Fibroblast of the aortic adventitia (primary cell): Measurements from ENCODE around the gene IVL. TPM values are rescaled to one million over a fixed set of nuclear protein-coding genes. Genes with fewer than 3 reads are reported as not detected.

Experiments used
- DNase-seq: peaks from one replicate; pipeline ENCODE4 v3.0.0-alpha.2; 2010; ENCODE audit warnings: low read depth
- H3K4me3 ChIP-seq: 2 replicates; pipeline ENCODE4 v1.5.1; 2011; ENCODE audit warnings: low read depth, mild to moderate bottlenecking, control low read depth, low read length, moderate library complexity
- total RNA-seq: library from RNA; depleted of rRNA; stranded (reverse); fragments of >200 nt; gene quantifications from 2 replicates; pipeline ENCODE4 v1.2.3, GENCODE V29; 2012; ENCODE audit warnings: low replicate concordance
- TF ChIP-seq, protein P1 (sequence below): IDR thresholded peaks from 2 replicates; pipeline ENCODE4 v1.5.1; 2011; ENCODE audit warnings: mild to moderate bottlenecking, low read length, control low read depth, inconsistent platforms; ENCODE audit not compliant: insufficient read depth

IVL gene
- total RNA-seq, 1 donor = not detected

DNA sequence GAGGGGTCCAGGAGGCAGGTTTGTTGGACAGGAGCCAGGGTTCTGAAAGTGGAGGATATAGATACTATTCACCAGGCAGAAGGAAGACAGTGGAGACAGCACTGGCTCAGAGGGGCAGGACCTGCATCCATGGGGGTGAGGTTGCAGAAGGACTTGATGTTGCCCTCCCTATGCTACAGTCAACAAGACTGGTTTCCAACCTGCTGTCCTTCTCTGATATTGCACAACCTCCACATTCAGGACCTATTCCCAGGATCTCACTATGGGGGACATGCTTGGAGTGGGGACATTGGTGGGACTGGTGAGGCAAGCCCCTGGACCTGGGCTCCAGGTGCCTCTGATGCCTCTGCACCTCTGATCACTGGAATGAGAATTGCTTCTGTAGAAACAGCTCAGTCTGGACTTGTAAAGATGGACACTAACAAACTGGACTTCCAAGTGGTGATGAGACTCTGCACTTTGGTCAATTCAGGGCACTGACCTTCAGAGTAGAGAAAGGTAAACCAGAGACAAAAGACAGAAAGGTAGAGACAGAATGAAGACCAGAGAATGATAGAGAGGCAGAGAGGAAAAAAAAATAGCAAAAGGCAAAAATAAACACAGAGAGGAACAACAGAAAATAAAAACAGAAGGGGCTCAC lies 28.7 kb upstream of the IVL start:
- DNase-seq = no peak
- no peak overlapping the region for H3K4me3 ChIP-seq
- TF ChIP-seq, protein P1, sequence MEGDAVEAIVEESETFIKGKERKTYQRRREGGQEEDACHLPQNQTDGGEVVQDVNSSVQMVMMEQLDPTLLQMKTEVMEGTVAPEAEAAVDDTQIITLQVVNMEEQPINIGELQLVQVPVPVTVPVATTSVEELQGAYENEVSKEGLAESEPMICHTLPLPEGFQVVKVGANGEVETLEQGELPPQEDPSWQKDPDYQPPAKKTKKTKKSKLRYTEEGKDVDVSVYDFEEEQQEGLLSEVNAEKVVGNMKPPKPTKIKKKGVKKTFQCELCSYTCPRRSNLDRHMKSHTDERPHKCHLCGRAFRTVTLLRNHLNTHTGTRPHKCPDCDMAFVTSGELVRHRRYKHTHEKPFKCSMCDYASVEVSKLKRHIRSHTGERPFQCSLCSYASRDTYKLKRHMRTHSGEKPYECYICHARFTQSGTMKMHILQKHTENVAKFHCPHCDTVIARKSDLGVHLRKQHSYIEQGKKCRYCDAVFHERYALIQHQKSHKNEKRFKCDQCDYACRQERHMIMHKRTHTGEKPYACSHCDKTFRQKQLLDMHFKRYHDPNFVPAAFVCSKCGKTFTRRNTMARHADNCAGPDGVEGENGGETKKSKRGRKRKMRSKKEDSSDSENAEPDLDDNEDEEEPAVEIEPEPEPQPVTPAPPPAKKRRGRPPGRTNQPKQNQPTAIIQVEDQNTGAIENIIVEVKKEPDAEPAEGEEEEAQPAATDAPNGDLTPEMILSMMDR = no peak

DNA sequence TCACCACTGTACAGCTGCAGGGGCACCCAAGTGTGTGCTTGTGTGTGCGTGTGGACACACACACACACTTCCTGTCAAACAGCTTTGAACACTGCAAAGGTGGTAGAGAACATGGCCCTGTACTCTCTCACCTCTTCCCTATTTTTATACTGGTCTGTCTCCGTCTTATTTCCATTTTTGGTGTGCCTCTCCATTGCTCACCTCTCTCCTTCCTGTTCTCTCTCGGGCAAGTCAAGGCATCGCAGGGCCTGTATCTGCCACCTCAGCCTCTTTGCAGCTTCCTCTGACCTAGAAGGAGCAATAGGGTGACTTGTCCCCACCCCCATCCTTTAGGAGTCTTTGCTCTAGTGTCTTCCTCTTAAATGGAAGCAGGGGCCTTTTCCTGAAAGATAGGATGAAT lies 28.0 kb upstream of the IVL start:
- DNase-seq = no peak
- no peak overlapping the region for H3K4me3 ChIP-seq
- TF ChIP-seq, protein P1 = no peak

DNA sequence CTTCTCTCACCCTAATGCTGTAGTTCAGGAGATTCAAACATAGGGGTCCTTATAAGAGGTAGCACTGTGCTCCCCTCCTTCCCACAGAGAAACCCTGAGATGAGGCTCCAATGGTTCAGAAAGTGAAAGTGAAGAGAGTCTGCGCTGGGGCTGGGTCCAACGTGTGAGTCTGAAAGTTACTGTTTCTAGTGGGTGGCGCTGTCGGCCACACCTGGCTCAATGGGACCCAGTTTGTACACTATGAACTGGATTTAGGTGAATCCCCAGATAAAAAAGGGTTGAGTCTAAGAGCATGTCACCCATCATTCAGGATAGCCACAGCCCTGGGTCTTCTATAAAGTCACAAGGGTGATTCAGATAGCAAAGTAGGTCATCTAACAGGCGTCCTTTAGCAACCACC lies 27.4 kb upstream of the IVL start:
- no peak overlapping the region for H3K4me3 ChIP-seq
- TF ChIP-seq, protein P1 = no peak
- no peak for DNase-seq

DNA sequence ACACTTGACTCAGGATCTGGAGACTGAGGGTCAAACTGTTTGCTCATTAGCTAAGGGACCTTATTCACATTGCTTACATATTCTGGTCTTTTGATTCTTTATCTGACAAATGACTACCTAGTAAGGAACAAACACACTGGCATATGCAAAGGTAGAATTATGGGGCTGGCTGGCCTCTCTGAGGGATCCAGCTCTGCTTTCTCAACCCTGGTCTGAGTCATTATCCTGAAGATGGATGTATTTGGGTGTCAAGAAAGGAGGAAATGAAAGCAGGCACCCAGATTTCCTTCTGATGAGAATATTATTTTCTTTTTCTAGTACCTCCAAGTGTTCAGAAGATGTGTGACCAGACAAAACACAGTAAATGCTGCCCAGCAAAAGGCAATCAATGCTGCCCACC lies 24.3 kb upstream of the IVL start:
- no peak for DNase-seq
- TF ChIP-seq, protein P1 = no peak

DNA sequence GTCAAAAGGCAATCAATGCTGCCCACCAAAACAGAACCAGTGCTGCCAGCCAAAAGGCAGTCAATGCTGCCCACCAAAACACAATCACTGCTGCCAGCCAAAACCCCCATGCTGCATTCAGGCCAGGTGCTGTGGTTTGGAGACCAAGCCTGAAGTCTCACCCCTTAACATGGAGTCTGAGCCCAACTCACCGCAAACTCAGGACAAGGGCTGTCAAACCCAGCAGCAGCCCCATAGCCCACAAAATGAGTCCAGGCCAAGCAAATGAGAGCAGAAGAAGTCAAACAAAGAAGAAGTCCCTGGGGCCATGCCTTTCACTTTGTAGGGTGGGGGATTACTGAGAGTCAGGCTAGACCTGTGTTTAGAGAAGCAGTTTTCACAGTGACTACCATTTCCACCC lies 23.8 kb upstream of the IVL start:
- H3K4me3 ChIP-seq = no peak overlapping the region

More for the DNA sequence above, 24.3 kb upstream of the IVL start:
- H3K4me3 ChIP-seq = no peak overlapping the region

DNA sequence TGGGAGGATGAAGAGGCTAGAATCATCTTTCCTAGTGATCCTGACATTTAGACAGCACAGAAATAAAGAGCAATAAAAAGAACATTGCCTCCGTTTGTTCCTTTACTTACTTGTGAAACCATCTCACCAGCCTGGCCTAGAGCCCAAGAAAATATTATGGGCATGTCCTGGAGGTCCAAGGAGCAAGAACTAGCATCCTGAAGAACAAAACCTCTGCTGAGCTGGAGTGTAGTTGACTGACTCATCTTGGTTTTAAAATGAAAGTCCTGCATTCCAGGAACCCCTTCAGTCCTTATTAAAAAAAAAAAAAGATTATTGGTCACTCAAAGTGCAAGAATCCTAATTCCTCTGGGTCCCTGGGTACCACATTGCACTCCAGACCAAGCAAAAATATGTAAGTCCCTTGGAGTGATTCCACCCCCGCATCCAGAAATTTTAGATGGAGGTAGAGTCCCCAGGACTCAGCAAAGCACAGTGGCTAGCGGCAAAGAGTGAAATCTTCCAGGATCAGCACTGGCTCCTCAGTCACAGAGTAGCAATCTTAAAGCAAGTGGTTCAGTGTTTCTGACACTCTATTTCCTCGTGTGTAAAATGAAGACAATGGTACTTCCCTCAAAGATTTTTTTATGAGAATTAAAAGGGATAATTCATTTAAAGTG lies 23.3 kb upstream of the IVL start:
- no peak overlapping the region for H3K4me3 ChIP-seq
- peak; percentile 37 for DNase-seq
- TF ChIP-seq, protein P1 = no peak

More for the DNA sequence above, 23.8 kb upstream of the IVL start:
- TF ChIP-seq, protein P1 = no peak
- no peak for DNase-seq

DNA sequence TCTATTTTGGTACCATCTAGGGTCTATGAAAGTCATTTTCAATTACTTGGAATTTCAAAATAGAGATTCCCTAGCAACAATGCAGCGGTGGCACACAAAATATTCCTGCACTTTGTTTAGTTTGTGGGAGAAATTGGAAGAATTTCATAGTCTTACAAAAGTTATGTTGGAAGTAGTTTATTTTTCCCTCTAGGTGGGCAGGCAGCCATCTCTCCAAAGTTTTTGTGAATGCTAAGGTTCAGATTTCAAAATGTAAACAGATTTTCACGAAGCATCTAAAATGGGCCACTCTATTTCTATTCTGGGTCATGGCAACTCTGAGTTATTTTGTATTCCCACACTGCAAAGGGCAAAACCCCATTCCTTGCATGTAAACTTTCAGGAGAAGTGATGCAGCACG lies 22.3 kb upstream of the IVL start:
- DNase-seq = peak; percentile 24
- H3K4me3 ChIP-seq = no peak overlapping the region
- TF ChIP-seq, protein P1 = no peak
